Activated T-cell treated with anti-CD3 and anti-CD28 coated beads, Interleukin-2, amount 50 U/mL, for 48 hours (primary cell): ENCODE results near the gene EXOC4.

Experiments
- DNase-seq, 2 experiments: peaks; one replicate each; pipeline ENCODE4 v3.0.0-alpha.2; 2020

The EXOC4 gene

GRCh38 chr7:133911724-133912123, 658.8 kb downstream of the EXOC4 start:
- no peak for DNase-seq

DNA sequence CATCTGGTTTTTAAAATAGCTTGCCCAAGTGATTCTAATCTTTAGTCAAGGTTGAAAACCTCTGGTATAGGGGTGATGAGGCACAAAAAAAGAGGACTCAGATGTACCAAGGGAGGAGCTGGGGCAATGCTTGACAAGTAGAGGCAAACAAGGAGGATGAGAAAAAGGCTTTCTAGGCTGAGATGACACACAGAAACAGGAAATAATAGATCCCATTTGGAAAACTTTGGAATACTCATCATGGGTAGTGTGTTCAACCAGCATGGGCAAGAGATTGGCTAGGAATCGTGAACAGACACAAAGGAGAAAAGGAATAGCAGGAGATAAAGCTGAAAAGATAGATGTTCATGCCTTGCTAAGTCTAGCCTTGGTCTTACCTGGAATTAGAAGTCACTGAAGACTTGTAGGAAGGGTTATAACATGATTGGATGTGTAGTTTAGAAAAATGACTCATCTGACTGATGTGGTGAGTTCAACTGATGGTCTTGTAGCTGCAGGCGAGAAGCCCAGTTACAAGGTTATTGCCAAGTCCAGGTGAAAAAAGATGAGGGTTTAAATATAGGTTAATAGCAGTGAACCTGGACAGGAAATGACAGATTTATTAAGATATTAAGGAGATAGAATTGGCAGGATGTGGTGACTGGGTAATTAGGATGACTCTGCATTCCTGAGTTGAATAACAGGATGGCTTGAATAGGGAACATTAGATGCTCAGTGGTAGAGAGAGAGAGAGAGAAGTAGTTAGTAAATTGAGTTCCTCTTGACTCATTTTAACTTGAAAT, 660.2 kb downstream of the EXOC4 start:
- DNase-seq: no peak

DNA sequence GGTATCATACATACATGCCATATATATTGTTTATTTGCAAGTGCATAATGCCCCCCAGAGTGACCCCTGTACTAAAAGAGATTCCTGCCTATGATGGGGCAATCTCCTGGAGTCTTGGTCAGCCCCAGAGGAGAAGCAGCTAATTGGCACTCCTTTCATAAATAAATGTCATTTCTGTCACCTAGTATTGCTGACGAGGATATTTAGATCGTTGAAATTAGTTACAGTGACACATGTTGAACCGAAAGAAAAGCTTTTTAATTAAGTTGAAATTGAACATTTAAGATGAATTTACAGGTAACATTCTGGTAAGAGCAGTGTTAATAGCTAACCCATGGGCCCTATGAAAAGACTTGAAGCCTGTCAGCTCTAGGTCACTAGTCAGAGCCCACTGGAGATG, 663.7 kb downstream of the EXOC4 start:
- DNase-seq: no peak

DNA sequence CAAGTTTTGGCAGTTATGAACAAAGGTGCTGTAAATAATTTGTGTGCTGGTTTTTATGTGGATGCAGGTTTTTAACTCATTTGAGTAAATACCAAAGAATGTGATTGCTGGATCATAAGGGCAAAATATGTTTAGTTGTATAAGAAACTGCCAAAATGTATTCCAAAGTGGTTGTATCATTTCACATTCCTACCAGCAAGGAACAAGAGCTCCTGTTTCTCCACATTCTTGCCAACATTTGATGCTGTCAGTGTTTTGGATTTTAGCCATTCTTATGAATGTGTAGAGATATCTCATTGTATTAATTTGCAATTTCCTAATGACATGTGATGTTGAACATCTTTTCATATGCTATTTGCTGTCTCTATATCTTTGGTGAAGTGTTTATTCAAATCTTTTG, 666.9 kb downstream of the EXOC4 start:
- no peak for DNase-seq

- no peak for DNase-seq
Measured at GRCh38 chr7:133921635-133922182, 668.8 kb downstream of the EXOC4 start.

DNA sequence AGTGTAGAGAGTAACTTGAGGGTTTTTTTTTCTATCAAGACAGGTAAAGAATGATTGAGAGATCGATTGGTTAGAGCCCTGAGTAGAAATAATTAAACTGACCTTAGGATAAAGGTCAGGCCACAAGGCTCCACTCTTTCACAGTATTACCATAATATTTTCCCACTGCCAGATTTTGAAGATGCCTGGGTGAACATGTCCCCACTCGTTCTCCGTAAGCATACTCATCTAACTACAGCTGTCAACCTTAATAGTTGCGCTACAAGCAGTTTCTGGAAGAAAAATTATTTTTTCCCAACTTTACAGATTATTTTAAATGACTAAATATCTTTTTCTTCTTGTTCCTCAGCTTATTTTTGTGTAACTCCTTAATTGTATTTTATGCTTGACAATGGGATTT, 671.1 kb downstream of the EXOC4 start:
- no peak for DNase-seq

DNA sequence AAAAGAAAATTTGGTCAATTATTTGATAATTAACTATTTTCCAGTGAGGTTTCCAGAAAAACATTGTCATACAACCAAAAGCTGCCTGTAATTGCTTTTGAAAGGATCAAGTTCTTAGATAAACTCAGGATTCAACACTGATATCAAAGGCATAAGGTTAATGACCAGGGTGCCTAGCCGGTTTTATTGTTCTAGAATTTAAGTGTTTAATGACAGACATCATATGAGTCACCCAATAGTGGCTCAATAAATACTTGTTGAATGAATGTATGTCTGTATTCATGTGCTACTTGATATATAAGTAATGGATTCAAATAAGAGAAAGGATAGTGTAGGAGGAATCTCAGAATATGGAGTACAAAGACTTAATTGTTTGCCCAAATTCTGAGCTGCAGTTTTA, 678.2 kb downstream of the EXOC4 start:
- no peak for DNase-seq

- no peak for DNase-seq
Measured at GRCh38 chr7:133932591-133932990, 679.7 kb downstream of the EXOC4 start.

DNA sequence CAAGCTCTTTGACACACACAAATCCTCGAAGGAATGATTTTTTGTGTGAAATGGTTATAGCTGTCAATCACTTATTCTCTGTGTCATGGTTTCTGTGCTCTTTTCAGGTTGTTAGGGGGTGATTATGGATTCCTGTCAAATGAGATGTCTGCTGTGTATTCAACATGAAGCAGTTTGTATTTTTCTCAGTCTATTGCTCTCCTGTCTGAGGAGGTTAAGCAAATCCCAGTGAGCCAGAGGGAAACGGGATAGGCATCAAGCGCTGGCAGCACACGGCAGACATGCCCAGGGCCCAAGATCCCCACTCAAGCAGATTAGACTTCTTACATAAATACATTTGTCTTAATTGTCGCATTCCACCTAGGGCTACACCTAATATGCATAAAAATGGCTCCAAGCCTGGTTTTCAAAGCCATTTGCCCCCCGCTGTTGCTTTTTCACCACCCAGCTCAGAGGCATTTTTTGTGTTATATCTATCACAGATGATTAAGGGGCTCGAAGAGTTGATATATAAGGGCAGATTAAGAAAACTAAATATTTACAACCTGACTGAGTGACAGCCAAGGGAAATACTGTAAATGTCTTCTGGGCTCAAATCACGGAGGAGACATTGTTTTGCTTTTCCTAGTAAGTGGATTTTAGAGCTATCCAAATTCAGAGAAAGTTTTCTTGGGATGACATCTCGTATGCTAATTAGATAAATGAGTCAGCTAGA, 681.5 kb downstream of the EXOC4 start:
- DNase-seq: no peak

DNA sequence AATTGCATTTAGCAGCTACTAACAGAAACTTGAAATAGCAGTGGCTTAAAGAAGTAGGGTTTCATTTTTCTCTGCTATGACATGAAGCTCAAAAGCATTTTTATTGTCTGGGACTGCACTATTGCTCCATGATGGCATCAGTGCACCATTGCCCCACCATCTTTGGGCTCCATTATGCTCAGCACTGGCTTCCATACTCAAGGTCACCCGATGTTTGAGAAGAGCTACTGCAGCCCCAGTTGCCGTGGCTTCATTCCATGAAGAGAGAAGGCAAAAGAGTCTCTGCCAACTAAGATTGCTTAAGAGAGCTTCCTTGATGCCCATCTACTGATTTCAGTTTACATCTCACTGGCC, 682.1 kb downstream of the EXOC4 start:
- DNase-seq: no peak

- no peak for DNase-seq
Measured at GRCh38 chr7:133936074-133936473, 683.2 kb downstream of the EXOC4 start.

GRCh38 chr7:133937786-133938185, 684.9 kb downstream of the EXOC4 start:
- no peak for DNase-seq

DNA sequence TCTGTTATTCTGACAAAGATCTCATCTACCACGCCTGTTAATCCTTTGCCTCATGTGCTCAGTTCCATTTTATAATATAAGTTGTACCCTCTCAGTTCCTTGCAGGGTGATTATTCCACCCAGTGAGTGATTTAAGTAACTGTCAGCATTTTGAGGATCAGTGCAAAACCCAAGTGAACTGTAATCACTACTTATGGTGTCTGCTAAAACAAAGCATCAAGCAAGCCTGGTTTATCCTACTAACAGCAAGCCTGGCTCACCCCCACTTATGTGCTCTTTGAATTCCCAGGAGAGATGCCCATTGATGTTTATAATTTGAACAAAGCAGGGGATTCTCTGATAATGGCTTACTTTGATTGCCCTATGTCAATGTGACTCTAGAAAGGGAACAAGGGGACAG, 687.5 kb downstream of the EXOC4 start:
- DNase-seq: no peak

- DNase-seq: no peak
Measured at GRCh38 chr7:133941496-133941895, 688.6 kb downstream of the EXOC4 start.

GRCh38 chr7:133945497-133945896, 692.6 kb downstream of the EXOC4 start:
- no peak for DNase-seq

- DNase-seq: no peak
Measured at GRCh38 chr7:133947458-133948254, 694.8 kb downstream of the EXOC4 start.

DNA sequence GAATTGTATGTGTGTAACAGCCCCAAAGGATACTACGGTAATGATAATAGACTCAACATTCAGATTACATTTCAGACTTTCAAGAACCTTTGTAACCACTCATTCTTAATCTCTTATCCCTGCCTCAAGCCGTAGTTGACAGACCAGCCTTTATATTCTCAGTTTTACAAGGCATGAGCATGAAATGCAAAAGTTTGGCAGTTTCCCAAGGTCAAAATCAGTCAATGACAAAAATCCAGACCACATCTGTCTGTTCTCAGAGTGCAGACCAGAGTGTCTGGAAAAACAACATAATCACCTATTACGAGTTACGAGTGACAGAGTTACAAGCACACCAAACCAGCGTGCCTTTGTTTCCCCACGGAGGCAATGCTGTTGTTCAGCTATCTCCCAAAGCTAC, 695.7 kb downstream of the EXOC4 start:
- DNase-seq: no peak

DNA sequence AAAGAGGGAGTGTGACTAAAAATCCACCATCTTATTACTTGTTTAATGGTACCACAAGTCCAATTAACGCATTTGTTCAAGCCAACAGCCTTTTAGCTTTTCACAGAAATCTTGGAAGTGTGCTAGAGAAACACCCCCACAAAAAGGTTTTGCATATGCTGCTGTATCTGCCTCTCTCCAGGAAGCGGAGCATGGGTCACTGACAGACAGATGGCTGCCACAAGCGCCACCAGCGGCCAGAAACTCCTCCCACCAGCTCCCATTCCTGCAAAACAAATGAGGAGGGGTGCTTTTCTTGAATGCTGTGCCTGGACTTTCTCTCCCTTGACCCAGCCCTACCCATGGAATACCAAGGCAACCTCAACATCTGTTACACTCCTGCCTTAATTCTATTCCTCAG, 698.0 kb downstream of the EXOC4 start:
- no peak for DNase-seq

GRCh38 chr7:133955208-133955607, 702.3 kb downstream of the EXOC4 start:
- DNase-seq: no peak

DNA sequence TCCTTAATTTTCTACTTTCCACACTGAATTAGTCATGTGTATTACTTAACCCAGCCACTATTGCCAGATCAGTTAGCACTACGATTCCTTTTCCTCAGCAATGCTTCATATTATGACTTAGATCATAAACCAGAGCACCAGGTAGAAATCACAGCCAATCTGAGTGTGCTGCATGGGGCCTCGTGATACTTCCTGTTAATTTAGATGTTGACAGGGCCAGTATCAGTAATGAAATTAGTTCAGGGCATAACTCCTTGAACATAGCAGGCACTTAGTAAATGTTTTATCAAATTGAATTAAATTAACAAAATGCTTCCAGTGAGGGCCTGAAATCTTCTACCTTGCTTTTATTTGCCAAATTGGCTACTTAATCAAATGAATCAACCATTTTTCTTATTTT, 705.0 kb downstream of the EXOC4 start:
- no peak for DNase-seq

- DNase-seq: no peak
Measured at GRCh38 chr7:133958822-133959221, 705.9 kb downstream of the EXOC4 start.

DNA sequence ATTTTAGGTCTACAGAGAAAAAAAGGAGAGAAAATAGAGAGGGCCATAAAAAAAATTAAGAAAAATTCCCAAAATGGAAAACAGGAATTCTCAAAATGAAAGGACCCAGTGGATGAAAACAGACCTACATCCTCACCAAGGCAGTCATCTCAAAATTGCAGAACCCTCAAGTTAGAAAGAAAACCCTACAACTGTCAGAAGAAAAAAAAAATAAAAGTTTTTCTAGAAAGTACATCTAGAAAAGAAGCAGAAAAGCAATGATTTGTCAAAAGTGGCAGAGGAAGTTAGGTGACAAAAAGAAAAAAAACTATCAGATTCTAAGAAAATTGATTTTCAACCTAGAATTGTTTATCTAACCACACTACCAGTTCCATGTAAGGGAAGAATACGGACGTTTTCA, 706.6 kb downstream of the EXOC4 start:
- DNase-seq: no peak

- peak; percentile 22 for DNase-seq
Measured at GRCh38 chr7:133961724-133962123, 708.8 kb downstream of the EXOC4 start.

DNA sequence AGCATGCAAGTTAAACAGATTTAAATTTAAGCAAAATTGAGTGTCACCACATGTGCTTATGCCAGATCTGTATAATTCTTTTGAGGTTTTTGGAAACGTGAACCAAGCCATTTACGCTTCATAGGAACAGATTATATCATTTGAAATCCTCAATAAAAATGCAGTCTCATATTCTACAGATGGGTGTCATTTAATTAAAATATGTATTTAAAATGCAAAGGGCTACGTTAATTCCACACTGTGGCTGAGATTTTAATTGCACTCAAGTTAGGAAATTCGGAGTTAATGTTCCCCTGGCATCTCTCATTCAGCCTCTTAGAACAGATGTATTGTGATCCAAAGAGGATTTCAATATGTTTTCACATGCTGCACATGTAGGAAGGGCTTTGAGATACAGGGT, 709.8 kb downstream of the EXOC4 start:
- no peak for DNase-seq
